ENCODE measurements around the gene HPCAL4. TPM values are rescaled to one million over a fixed set of nuclear protein-coding genes. Genes with fewer than 3 reads are reported as not detected.

The HPCAL4 gene
- total RNA-seq, 4 donors from 2014 or later: not detected

DNA sequence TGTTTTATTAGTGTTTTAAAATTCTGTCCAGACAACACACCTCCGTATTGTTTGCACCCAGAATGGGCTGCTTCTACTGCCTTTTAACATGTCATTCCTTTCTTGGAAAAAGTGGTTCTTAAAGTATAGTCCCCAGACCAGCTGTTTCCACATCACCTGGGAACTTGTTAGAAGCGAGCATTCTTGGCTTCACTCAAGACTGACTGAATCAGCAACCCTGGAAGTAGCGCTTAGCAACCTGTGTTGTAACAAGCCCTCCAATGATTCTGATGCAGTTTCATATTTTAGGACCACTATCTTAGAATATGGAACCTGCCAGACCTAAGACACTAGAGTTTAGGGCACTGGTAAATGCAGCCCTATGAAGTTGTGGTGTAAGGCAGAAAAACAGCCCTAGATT is 41.5 kb upstream of the HPCAL4 start:
- Histone ChIP-seq H3K9me3 (no peaks in the 10 kb centered on the region), H3K4me3 (no peak overlapping the region), H3K27me3 (peaks cover 0 to 65% of the 10 kb centered on the region in 2 donors), H3K4me1 (no peaks in the 10 kb centered on the region), H3K36me3 (no peaks in the 10 kb centered on the region), H3K27ac (no peak overlapping the region)
- TF ChIP-seq EP300 (IDR thresholded peaks at IDR 0.05) (no peak), POLR2A (IDR thresholded peaks at IDR 0.05) (no peak)
- TF ChIP-seq, protein P1, sequence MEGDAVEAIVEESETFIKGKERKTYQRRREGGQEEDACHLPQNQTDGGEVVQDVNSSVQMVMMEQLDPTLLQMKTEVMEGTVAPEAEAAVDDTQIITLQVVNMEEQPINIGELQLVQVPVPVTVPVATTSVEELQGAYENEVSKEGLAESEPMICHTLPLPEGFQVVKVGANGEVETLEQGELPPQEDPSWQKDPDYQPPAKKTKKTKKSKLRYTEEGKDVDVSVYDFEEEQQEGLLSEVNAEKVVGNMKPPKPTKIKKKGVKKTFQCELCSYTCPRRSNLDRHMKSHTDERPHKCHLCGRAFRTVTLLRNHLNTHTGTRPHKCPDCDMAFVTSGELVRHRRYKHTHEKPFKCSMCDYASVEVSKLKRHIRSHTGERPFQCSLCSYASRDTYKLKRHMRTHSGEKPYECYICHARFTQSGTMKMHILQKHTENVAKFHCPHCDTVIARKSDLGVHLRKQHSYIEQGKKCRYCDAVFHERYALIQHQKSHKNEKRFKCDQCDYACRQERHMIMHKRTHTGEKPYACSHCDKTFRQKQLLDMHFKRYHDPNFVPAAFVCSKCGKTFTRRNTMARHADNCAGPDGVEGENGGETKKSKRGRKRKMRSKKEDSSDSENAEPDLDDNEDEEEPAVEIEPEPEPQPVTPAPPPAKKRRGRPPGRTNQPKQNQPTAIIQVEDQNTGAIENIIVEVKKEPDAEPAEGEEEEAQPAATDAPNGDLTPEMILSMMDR (IDR thresholded peaks at IDR 0.05): no peak
- WGBS, 2 donors: 58 to 62% methylated on average over 3 of the region's 3 CpGs
- no peak for DNase-seq (ENCODE audit: low spot score in 2 of 2)

DNA sequence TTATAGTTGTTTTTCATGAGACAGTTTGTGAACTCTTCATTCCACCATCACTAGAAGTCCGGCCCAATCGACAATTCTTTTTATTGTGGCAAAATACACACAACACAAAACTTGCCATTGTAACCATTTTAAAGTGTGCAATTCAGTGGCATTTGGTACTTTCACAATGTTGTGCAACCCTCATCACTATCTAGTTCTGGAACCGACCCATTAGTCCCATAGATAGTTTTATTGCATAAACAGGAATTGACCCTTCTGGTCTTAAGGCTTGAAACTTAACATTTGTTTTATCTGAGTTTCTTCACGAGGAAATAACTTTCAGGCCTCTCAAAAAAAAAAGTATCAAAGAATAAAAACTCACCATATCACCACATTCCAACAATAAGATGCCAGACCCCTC is 38.6 kb upstream of the HPCAL4 start:
- no peaks in the 10 kb centered on the region for H3K36me3 ChIP-seq
- H3K9me3 ChIP-seq: no peaks in the 10 kb centered on the region
- peaks cover 0 to 78% of the 10 kb centered on the region in 2 donors for H3K27me3 ChIP-seq
- no peak for DNase-seq (ENCODE audit: low spot score in 2 of 2)
- H3K4me1 ChIP-seq: no peaks in the 10 kb centered on the region
- no peak overlapping the region for H3K27ac ChIP-seq
- WGBS, 2 donors: 41 to 50% methylated on average over 3 to 4 of the region's 4 CpGs
- TF ChIP-seq EP300 (IDR thresholded peaks at IDR 0.05) (no peak), POLR2A (IDR thresholded peaks at IDR 0.05) (no peak)
- TF ChIP-seq, protein P1 (IDR thresholded peaks at IDR 0.05): no peak
- no peak overlapping the region for H3K4me3 ChIP-seq

DNA sequence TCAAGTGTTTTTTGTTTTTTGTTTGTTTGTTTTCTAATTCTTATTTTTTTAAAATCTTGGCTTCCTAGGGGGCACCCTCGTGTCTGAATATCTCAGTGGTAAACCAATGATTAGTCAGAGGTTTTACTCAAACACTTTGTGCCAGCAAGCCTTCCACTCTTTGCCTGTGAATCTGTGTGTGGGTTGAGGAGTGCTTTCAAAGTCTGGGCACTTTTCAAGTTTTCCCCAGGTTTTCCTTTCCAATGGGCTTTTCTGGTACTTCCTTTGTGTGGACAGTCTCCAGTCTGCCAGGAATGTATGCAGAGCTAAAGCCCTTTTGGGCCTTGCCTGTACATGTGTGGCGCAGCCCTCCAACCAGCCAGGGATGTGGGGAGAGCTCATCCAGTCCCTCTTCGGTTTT is 37.8 kb upstream of the HPCAL4 start:
- Histone ChIP-seq H3K4me3 (no peak overlapping the region), H3K27me3 (peaks cover 0 to 81% of the 10 kb centered on the region in 2 donors), H3K4me1 (no peaks in the 10 kb centered on the region), H3K27ac (no peak overlapping the region), H3K36me3 (no peaks in the 10 kb centered on the region), H3K9me3 (no peaks in the 10 kb centered on the region)
- no peak for TF ChIP-seq EP300 (IDR thresholded peaks at IDR 0.05)
- TF ChIP-seq POLR2A (IDR thresholded peaks at IDR 0.05): no peak
- TF ChIP-seq, protein P1 (IDR thresholded peaks at IDR 0.05): no peak
- 57 to 67% methylated on average over 3 of the region's 3 CpGs for WGBS, 2 donors
- no peak for DNase-seq (ENCODE audit: low spot score in 2 of 2)

DNA sequence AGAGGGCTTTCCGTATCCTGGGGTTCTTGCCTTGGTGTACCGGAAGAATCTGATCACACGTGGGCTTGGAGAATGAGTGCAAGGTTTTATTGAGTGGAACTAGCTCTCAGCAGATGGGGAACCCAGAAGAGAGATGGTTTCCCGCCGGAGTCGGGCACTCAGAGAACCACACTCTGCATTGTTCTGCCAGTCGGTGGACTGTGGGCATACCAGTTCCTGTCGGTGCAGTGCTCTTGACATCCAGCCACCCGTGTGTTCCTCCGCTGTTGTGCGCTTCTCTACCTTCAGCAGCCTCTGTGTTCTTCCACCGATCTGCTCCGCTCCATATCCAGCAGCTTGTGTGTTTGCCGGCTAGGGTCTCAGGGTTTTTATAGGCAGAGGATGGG is 36.7 kb upstream of the HPCAL4 start:
- H3K4me1 ChIP-seq: no peaks in the 10 kb centered on the region
- H3K9me3 ChIP-seq: no peaks in the 10 kb centered on the region
- 67 to 74% methylated on average over 14 of the region's 14 CpGs for WGBS, 2 donors
- no peak for DNase-seq (ENCODE audit: low spot score in 2 of 2)
- TF ChIP-seq, protein P1 (IDR thresholded peaks at IDR 0.05): no peak
- TF ChIP-seq POLR2A (IDR thresholded peaks at IDR 0.05) (no peak), EP300 (IDR thresholded peaks at IDR 0.05) (no peak)
- H3K27me3 ChIP-seq: peaks cover 0 to 70% of the 10 kb centered on the region in 2 donors
- no peak overlapping the region for H3K4me3 ChIP-seq
- H3K27ac ChIP-seq: no peak overlapping the region
- no peaks in the 10 kb centered on the region for H3K36me3 ChIP-seq

DNA sequence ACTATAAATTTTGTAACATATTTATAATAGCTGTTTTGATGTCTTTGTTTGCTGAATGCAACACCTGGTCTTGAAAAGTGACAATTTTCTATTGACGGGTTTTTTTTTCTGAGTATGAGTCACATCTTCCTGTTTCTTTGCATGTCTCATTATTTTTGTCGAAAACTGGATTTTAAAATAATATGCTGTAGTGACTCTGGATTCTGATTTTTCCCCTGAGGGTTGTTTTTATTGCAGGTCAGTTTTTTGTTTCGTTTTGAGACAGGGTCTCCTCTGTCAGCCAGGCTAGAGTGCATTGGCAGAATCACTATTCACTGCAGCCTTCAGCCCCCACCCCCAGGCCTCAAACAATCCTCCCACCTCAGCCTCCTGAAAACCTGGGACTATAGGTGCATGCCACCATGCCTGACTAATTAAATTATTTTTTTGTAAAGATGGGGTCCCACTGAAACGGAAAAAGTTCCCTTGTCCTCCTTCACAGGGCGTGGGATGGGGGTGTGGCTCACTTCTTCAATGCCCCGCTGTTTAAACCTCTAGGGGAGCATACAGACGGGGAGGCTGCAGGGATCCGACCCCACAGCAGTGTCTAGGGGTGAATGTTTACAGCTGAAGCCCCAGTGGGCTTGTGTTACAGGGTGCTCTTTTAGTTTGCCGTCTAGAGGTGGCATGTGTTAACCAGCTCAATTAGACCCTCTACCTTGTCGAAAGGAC is 36.1 kb upstream of the HPCAL4 start:
- Histone ChIP-seq H3K4me1 (no peaks in the 10 kb centered on the region), H3K4me3 (no peak overlapping the region), H3K27ac (no peak overlapping the region), H3K9me3 (no peaks in the 10 kb centered on the region), H3K27me3 (peaks cover 0 to 65% of the 10 kb centered on the region in 2 donors), H3K36me3 (no peaks in the 10 kb centered on the region)
- WGBS, 2 donors: 41 to 50% methylated on average over 10 of the region's 10 CpGs
- TF ChIP-seq, protein P1 (IDR thresholded peaks at IDR 0.05): no peak
- no peak for TF ChIP-seq EP300 (IDR thresholded peaks at IDR 0.05)
- no peak for TF ChIP-seq POLR2A (IDR thresholded peaks at IDR 0.05)
- no peak for DNase-seq (ENCODE audit: low spot score in 2 of 2)

Data from tibial nerve (tissue), 4 donors.